Activated T-cell treated with anti-CD3 and anti-CD28 coated beads, Interleukin-2, amount 50 U/mL, for 1 hour (primary cell): ENCODE data around the gene BICD1.
"Not testable (repeated sequence)": the region's sequence is repeated elsewhere in the genome, so short reads cannot be mapped to it uniquely, and the experiment has no call there.

Experiments
- DNase-seq: peaks from one replicate; pipeline ENCODE4 v3.0.0-alpha.2; 2020

The BICD1 gene

DNA sequence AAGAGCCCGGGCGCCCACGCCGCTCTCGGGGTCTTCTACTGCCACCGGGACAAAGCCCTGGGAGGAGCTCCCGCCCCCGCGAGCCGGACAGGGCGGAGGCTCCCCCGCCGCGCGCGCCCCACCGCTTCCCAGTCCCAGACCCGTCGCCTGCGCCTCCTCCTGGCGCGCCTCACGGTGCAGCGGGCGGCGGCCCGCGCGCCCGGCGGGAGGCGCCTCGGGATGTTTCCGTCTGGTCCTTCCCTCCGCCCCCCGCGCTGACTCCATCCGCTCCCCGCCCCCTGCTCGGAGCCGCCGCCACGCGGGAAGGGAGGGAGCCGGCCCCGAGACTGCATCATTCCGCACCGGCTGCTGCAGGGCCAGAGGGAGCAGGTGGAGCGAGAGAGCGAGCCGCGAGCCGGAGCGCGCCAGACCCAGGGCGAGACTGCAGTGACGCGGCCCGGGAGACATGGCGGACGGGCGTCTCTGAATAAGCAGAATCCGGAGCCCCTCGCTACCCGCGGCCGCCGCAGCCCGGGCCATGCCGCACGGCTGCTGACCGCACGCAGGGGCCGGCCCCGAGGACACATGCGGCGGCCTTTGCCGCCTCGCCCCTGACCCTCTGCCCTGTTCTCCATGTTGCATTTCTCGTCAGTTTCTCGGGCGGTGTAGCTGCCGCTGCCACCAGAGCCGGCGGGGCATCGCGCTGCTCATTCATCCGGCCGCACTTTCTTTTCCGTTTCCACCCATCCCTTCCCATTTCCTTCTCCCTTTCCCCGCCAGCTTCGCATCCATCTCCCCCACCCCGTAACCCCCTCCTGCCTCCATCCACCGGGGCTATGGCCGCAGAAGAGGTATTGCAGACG, at the start of gene BICD1:
Gene BICD1 (plus strand): TSS at position 331 of the 842 bp plus-strand sequence. CDS start 485 bp downstream, at position 816.
- DNase-seq: peak; percentile 81

GRCh38 chr12:32061033-32061432, 45.6 kb upstream of the BICD1 start:
- no peak for DNase-seq

- DNase-seq: no peak
Measured at GRCh38 chr12:32062881-32063280, 43.8 kb upstream of the BICD1 start.

- DNase-seq: no peak
Measured at GRCh38 chr12:32063796-32064195, 42.9 kb upstream of the BICD1 start.

DNA sequence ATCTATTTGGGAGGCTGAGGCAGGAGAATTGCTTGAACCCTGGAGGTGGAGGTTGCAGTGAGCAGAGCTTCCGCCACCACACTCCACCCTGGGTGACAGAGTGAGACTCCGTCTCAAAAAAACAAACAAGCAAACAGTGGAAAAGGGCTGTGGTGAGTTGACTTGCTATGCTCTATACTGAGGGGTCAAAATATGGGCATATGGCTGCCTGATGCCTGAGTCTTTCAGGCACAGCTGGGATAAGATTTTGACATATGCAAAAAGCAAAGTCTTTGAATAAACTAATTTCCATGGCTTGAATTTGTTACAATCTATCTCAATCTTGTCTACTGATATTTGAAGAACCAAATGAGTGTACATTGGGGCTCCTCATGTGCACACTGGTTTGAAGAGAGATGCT, 40.4 kb upstream of the BICD1 start:
- no peak for DNase-seq

- no peak for DNase-seq
Measured at GRCh38 chr12:32069071-32069470, 37.6 kb upstream of the BICD1 start.

GRCh38 chr12:32069731-32070130, 36.9 kb upstream of the BICD1 start:
- DNase-seq: no peak

GRCh38 chr12:32070370-32070769, 36.3 kb upstream of the BICD1 start:
- no peak for DNase-seq

- DNase-seq: no peak
Measured at GRCh38 chr12:32072102-32072501, 34.5 kb upstream of the BICD1 start.

DNA sequence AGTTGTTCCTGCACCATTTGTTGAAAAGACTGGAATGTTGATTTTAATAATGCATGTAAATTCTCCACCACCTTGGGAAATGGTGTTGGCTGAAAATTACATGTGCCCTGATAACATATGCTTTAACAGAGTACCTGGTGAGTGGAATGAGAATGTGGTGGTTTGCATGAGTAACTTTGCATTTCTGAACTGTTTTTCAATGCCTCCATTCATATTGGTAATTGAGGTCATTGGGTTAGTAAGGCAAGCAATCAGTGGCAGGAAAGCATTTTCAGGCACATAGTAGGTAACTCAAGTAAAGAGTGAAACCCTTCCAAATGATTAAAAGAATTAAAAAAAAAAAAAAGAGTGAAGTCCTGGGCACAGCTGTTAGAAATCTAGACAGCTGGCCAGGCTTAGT, 32.2 kb upstream of the BICD1 start:
- no peak for DNase-seq

DNA sequence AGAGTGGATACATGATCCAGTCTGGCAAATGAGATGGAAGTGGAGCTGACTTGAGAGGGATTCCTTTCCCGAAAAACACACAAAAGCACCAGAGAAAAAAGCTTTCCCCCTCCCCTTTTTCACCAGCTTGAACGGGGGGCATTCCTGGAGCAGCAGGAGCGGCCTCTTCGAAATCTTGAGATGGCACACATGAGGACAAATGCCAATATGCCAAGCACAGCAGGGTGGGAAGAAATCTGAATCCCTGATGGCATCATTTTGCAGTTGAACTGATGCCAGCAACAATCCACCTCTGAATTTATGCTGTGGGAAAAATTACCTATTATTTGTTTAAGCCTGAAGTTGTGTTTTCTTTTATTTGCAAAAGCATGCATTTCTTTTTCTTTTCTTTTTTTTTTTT, 29.7 kb upstream of the BICD1 start:
- DNase-seq: no peak

- no peak for DNase-seq
Measured at GRCh38 chr12:32080435-32080834, 26.2 kb upstream of the BICD1 start.

DNA sequence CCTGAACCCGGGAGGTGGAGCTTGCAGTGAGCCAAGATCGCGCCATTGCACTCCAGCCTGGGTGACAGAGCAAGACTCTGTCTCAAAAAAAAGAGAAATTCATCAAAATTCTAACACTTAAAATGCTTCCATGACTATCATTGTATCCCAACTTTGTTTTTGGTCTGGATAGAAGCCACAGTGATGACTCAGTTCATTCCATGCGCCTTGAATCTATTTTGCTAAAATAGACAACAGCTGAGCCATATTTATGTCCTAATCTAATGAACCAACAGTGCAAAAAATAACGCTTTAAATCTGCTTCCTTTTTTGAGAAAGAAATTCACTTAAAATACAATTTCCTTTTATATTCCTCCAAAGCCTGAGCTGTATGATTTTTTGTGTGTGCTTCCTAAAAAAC, 23.2 kb upstream of the BICD1 start:
- DNase-seq: no peak

DNA sequence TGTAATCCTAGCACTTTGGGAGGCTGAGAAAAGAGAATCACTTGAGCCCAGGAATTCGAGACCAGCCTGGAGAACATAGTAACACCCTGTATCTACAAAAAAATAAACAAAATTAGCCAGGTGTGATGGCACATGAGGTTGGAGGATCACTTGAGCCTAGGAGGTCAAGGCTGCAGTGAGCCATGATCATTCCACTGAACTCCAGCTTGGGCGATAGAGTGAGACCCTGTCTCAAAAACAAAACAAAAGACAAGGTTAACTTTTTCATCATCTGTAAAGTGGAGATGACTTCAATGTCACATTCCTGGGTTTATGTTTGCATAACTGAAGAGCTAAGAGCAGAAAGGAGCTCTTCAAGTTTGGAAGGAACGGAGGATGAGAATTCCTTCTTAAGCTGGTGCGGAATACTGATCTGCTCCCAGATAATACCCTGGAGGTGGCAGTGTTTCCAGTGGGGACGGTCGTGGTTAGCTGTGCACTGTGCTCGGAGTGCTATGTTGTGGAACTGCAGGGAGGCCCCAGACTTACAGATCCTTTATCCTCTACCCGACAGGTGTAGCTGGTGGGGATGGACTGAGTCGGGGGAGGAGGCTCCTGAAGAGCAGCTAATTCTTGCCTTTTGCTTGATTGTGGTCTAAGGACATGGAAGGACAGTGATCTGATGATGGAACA, 22.5 kb upstream of the BICD1 start:
- no peak for DNase-seq

- no peak for DNase-seq
Measured at GRCh38 chr12:32084753-32085152, 21.9 kb upstream of the BICD1 start.

GRCh38 chr12:32087306-32087705, 19.3 kb upstream of the BICD1 start:
- DNase-seq: no peak

DNA sequence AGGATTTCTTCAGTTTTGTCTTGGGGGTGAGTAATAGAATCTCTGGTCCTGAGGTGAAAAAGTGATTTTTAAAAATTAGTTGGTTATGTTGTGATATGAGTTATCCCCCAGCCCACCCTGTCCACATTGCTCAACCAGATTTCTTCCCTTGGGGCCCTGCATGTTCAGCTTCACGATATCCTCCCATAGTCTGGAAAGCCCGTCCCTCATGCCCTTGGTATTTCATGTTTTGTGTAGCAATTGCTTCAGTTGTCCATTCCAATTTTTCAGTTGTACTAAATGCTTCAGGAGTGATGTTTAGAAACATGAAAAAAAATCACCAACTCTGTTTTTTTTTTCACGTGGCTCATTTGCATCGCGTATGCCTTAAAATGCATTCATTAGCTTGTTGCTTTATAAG, 17.5 kb upstream of the BICD1 start:
- DNase-seq: no peak

DNA sequence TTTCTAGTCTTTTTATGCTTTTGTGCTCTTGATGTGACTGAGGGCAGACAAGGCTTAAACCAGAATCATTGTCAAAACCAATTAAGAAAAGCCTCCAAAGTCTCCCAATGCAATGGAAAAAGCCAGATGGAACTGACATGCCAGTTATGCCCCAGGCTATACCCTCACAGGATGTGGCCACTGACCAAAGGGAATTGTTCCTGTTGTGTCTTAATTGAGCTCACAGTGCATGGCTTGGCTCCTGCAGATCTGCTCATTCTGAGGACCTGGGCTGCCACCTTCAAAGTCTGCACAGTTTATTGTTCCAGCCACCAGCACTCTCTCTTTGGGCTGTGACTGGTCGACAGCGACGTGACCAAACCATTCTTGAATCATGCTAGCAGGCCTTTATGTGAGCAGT, 17.1 kb upstream of the BICD1 start:
- DNase-seq: no peak

- DNase-seq: no peak
Measured at GRCh38 chr12:32091696-32092095, 15.0 kb upstream of the BICD1 start.

DNA sequence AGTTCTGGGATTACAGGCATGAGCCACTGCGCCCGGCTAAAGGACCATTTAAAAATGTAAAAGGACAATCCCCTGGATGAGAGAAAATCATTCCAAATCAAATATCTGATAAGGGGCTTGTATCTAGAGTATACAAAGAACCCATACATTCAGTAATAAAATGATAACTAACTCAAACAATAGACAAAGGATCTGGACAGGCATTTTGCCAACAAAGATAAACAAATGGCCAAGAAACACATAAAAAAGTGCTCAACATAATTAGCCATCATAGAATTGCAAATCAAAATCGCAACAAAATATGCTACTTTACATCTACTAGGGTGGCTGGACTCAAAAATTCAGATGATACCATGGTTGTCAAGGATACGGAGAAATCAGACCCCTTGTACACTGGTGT, 8.5 kb upstream of the BICD1 start:
- no peak for DNase-seq

DNA sequence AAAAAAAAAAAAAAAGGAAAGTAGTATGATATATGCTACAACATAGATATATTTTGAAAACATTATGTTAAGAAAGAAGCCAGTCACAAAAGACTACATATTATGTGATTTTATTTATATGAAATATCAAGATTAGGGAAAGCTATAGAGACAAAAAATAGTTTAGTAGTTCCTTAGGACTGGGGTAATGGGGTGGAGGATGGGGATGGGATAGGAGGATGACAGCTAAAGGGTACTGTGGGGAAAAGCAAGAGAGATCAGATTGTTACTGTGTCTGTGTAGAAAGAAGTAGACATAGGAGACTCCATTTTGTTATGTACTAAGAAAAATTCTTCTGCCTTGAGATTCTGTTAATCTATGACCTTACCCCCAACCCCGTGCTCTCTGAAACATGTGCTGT, 7.4 kb upstream of the BICD1 start:
- not testable (repeated sequence) for DNase-seq

- DNase-seq: no peak
Measured at GRCh38 chr12:32100361-32100760, 6.3 kb upstream of the BICD1 start.

GRCh38 chr12:32100888-32101287, 5.8 kb upstream of the BICD1 start:
- DNase-seq: no peak

DNA sequence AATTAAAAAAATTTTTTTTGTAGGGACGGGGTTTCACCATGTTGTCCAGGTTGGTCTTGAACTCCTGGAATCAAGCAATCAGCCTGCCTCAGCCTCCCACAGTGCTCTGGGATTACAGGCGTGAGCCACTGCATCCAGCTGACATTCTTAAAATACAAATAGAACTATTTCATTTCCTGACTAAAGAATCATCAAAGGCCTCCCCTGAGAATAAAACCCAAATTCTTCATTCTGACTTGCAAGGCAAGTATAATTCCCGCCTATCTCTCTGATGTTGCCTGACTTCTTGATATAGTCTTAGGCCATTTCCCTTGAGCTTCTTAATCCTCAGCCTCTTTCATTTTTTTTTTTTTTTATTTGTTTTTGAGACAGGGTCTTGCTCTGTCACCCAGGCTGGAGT, 4.4 kb upstream of the BICD1 start:
- DNase-seq: no peak
